T-helper 22 cell (primary cell): ENCODE measurements around the gene SIGLEC9.
A peak's percentile ranks its signal among the peaks of the same experiment; 100 is the strongest.

Experiments used
- DNase-seq: peaks from one replicate; pipeline ENCODE4 v3.0.0-alpha.2; 2020; ENCODE audit warnings: low read depth

Gene SIGLEC9

GRCh38 chr19:51097166-51097738 is 27.5 kb upstream of the SIGLEC9 start:
- peak; percentile 21 for DNase-seq

- no peak for DNase-seq
Measured at GRCh38 chr19:51097796-51098195, 26.9 kb upstream of the SIGLEC9 start.

- DNase-seq: no peak
Measured at GRCh38 chr19:51098365-51099046, 26.2 kb upstream of the SIGLEC9 start.

- no peak for DNase-seq
Measured at GRCh38 chr19:51099047-51099382, 25.7 kb upstream of the SIGLEC9 start.

- DNase-seq: no peak
Measured at GRCh38 chr19:51100601-51101000, 24.1 kb upstream of the SIGLEC9 start.

- DNase-seq: no peak
Measured at GRCh38 chr19:51101171-51101865, 23.4 kb upstream of the SIGLEC9 start.

GRCh38 chr19:51102991-51103390 is 21.7 kb upstream of the SIGLEC9 start:
- DNase-seq: no peak

GRCh38 chr19:51103926-51104341 is 20.8 kb upstream of the SIGLEC9 start:
- no peak for DNase-seq

GRCh38 chr19:51107406-51108065 is 17.2 kb upstream of the SIGLEC9 start:
- DNase-seq: no peak

GRCh38 chr19:51108066-51108804 is 16.5 kb upstream of the SIGLEC9 start, which contains the start of gene CTU1:
Gene CTU1, minus strand, starts transcription at chr19:51108409. Its CDS starts 3,840 bp downstream, at chr19:51104569.
- DNase-seq: peak; percentile 99

- no peak for DNase-seq
Measured at GRCh38 chr19:51108805-51109146, 15.9 kb upstream of the SIGLEC9 start.

GRCh38 chr19:51110666-51110971 is 14.1 kb upstream of the SIGLEC9 start:
- no peak for DNase-seq

GRCh38 chr19:51111606-51112005 is 13.1 kb upstream of the SIGLEC9 start:
- DNase-seq: no peak

GRCh38 chr19:51114087-51114729 is 10.5 kb upstream of the SIGLEC9 start:
- no peak for DNase-seq

- no peak for DNase-seq
Measured at GRCh38 chr19:51116736-51117286, 7.9 kb upstream of the SIGLEC9 start.

GRCh38 chr19:51119101-51119500 is 5.6 kb upstream of the SIGLEC9 start:
- DNase-seq: no peak

GRCh38 chr19:51119611-51120010 is 5.1 kb upstream of the SIGLEC9 start:
- no peak for DNase-seq

- DNase-seq: no peak
Measured at GRCh38 chr19:51120160-51120559, 4.5 kb upstream of the SIGLEC9 start.

GRCh38 chr19:51121257-51121656 is 3.4 kb upstream of the SIGLEC9 start:
- no peak for DNase-seq

GRCh38 chr19:51122112-51122981 is 2.4 kb upstream of the SIGLEC9 start:
- no peak for DNase-seq

- DNase-seq: no peak
Measured at GRCh38 chr19:51123381-51123800, 1.3 kb upstream of the SIGLEC9 start.
